OCI-LY7 (cell line): ENCODE data around the gene HEG1. TPM values are rescaled to one million over a fixed set of nuclear protein-coding genes. Genes with fewer than 3 reads are reported as not detected.

Experiments
- BruUV-seq: library from RNA; stranded (reverse); fragments of 400-500 nt; replicated peaks from 2 replicates; lab custom pipeline; 2021; lab: Mats Ljungman, UMichigan
- CTCF ChIA-PET: fragments of 300-600 bp; sonication (Branson Sonifier 250); formaldehyde crosslinking; loops from one replicate; lab custom pipeline; 2022; ENCODE audit warnings: antibody characterized with exemption; ENCODE audit not compliant: unreplicated experiment; lab: Charles Lee
- POLR2A ChIA-PET: fragments of 300-600 bp; sonication (Branson Sonifier 250); formaldehyde crosslinking; loops from one replicate; lab custom pipeline; 2022; ENCODE audit warnings: antibody characterized with exemption; lab: Charles Lee
- DNase-seq: peaks from one replicate; pipeline ENCODE4 v3.0.0-alpha.2; 2015; ENCODE audit warnings: low spot score
- H2AFZ ChIP-seq: fragments of 200-600 bp; sonication (generic), shearing (Covaris generic); 2 replicates; pipeline ENCODE4 v1.6.1; 2014; ENCODE audit warnings: mild to moderate bottlenecking, antibody characterized with exemption, low read length, moderate library complexity
- H3K27ac ChIP-seq: fragments of 200-600 bp; sonication (generic); 2 replicates; pipeline ENCODE4 v1.5.1; 2014; ENCODE audit warnings: mixed run types, low read depth, mild to moderate bottlenecking, moderate library complexity, low read length, inconsistent platforms; ENCODE audit not compliant: poor library complexity, severe bottlenecking
- H3K36me3 ChIP-seq: fragments of 200-600 bp; sonication (generic); 2 replicates; pipeline ENCODE4 v1.6.1; 2014; ENCODE audit warnings: mild to moderate bottlenecking, antibody characterized with exemption, low read length, moderate library complexity, mixed read lengths; ENCODE audit not compliant: insufficient read depth
- H3K4me1 ChIP-seq: fragments of 200-600 bp; sonication (generic); 2 replicates; pipeline ENCODE4 v1.5.1; 2014; ENCODE audit warnings: mild to moderate bottlenecking, low read length; ENCODE audit not compliant: insufficient read depth, poor library complexity, severe bottlenecking
- H3K4me2 ChIP-seq: fragments of 200-600 bp; sonication (generic); 2 replicates; pipeline ENCODE4 v1.6.1; 2014; ENCODE audit warnings: mild to moderate bottlenecking, low read length
- H3K4me3 ChIP-seq: fragments of 200-600 bp; sonication (generic); 2 replicates; pipeline ENCODE4 v1.5.1; 2014; ENCODE audit warnings: mild to moderate bottlenecking, low read depth, low read length; ENCODE audit not compliant: poor library complexity, severe bottlenecking
- H3K79me2 ChIP-seq: fragments of 200-600 bp; sonication (generic); 2 replicates; pipeline ENCODE4 v1.6.1; 2016; ENCODE audit warnings: low read depth, mild to moderate bottlenecking, low read length, moderate library complexity, mixed read lengths; ENCODE audit not compliant: insufficient read depth
- H3K9me2 ChIP-seq: fragments of 200-600 bp; sonication (generic); 2 replicates; pipeline ENCODE4 v1.6.1; 2016; ENCODE audit warnings: mild to moderate bottlenecking, low read length, mixed read lengths; ENCODE audit not compliant: insufficient read depth
- H3K9me3 ChIP-seq: fragments of 200-600 bp; sonication (generic); 2 replicates; pipeline ENCODE4 v1.6.1; 2014; ENCODE audit warnings: mild to moderate bottlenecking, mixed run types, low read length, mixed read lengths
- H4K20me1 ChIP-seq: fragments of 200-600 bp; sonication (generic); 2 replicates; pipeline ENCODE4 v1.6.1; 2014; ENCODE audit warnings: mild to moderate bottlenecking, antibody characterized with exemption, low read length, moderate library complexity, mixed read lengths; ENCODE audit not compliant: insufficient read depth
- EZH2phosphoT487 ChIP-seq: fragments of 200-600 bp; sonication (generic); IDR thresholded peaks from 2 replicates; pipeline ENCODE4 v1.6.1; 2018; ENCODE audit warnings: low read depth, borderline replicate concordance, mild to moderate bottlenecking, mixed run types, antibody characterized with exemption, low read length, moderate library complexity, mixed read lengths
- intact Hi-C: fragments of 100-400 bp; cut with micrococcal nuclease; formaldehyde crosslinking; loops from one replicate; pipeline ENCODE4 v1.10.0; 2022; ENCODE audit not compliant: unreplicated experiment
- total RNA-seq, 2 experiments: library from RNA; depleted of rRNA in 1 of 2; stranded (reverse); fragments of >200 nt in 1 of 2; shearing (Covaris generic) in 1 of 2; gene quantifications; 2 replicates each; pipeline ENCODE4 v1.2.3, GENCODE V29; 2014 to 2022
- TF ChIP-seq, protein P1 (sequence below): fragments of 200-600 bp; sonication (generic); conservative IDR thresholded peaks from 2 replicates; pipeline ENCODE4 v1.5.1; 2014; ENCODE audit warnings: mild to moderate bottlenecking, antibody characterized with exemption, low read length, moderate library complexity, mixed read lengths

Gene HEG1
- total RNA-seq, 2 experiments from 2014 or later: 2.4 to 6.0 TPM

DNA sequence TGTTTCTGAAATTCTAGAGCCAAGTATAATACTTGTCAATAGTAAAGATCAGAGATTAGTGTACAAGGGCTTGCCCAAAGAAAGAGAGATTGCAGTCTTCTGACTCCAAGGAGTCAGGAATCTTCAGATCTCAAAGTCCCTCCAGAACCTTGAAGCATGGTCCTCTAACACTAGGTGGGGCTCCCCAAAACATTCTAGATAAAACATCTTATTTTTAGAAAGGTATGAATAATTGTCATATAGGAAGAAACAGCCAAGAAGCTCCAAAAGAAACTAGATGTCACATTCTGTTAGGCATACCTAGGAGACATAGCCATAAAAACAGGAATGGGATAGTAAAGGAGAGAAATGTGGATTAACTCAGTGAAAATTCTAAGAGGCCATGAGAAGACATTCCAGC lies 132.0 kb downstream of the HEG1 start:
- Histone ChIP-seq H3K4me2 (no peak overlapping the region), H2AFZ (no peak overlapping the region), H3K4me3 (no peak overlapping the region), H3K79me2 (no peaks in the 10 kb centered on the region), H3K9me2 (no peaks in the 10 kb centered on the region), H3K4me1 (no peaks in the 10 kb centered on the region), H3K27ac (no peak overlapping the region), H4K20me1 (no peaks in the 10 kb centered on the region), H3K9me3 (no peaks in the 10 kb centered on the region), H3K36me3 (no peaks in the 10 kb centered on the region)
- BruUV-seq: no TSS peak
- no peak for DNase-seq
- TF ChIP-seq, protein P1, sequence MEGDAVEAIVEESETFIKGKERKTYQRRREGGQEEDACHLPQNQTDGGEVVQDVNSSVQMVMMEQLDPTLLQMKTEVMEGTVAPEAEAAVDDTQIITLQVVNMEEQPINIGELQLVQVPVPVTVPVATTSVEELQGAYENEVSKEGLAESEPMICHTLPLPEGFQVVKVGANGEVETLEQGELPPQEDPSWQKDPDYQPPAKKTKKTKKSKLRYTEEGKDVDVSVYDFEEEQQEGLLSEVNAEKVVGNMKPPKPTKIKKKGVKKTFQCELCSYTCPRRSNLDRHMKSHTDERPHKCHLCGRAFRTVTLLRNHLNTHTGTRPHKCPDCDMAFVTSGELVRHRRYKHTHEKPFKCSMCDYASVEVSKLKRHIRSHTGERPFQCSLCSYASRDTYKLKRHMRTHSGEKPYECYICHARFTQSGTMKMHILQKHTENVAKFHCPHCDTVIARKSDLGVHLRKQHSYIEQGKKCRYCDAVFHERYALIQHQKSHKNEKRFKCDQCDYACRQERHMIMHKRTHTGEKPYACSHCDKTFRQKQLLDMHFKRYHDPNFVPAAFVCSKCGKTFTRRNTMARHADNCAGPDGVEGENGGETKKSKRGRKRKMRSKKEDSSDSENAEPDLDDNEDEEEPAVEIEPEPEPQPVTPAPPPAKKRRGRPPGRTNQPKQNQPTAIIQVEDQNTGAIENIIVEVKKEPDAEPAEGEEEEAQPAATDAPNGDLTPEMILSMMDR: peak; percentile 53
- TF ChIP-seq EZH2phosphoT487: no peak
- ChIA-PET CTCF (interaction anchor here (1.4 kb wide), 1 partner anchor 23 kb away, joined by 3 read pairs; no protein-coding TSS in a partner anchor), POLR2A (no interaction called here)
- intact Hi-C loops: no loop called here

DNA sequence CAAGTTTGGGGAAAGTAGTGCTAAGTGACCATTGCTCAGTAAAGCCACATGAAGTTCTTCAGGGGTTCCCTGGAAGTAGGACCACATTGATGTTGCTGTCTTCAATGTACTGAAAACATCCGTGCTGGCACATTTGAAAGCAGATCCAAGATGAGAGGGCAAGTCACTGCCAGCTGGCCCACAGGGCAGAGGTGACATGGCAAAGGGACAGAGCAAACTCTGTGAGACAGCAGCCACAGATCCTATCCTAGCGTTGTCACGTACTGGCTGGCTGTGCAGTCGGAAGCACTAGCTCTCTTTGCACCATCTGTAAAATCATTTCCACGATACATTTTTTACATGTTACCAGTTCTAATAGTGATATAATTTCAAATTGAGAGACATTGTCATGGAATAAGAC lies 135.1 kb downstream of the HEG1 start:
- Histone ChIP-seq H3K9me3 (no peaks in the 10 kb centered on the region), H3K9me2 (no peaks in the 10 kb centered on the region), H3K27ac (no peak overlapping the region), H3K36me3 (no peaks in the 10 kb centered on the region), H4K20me1 (no peaks in the 10 kb centered on the region), H3K4me2 (no peak overlapping the region), H3K4me1 (no peaks in the 10 kb centered on the region), H3K79me2 (no peaks in the 10 kb centered on the region), H3K4me3 (no peak overlapping the region), H2AFZ (no peak overlapping the region)
- ChIA-PET POLR2A (no interaction called here), CTCF (no interaction called here)
- TF ChIP-seq, protein P1: no peak
- no peak for TF ChIP-seq EZH2phosphoT487
- no peak for DNase-seq
- BruUV-seq: no TSS peak
- intact Hi-C loops: no loop called here

DNA sequence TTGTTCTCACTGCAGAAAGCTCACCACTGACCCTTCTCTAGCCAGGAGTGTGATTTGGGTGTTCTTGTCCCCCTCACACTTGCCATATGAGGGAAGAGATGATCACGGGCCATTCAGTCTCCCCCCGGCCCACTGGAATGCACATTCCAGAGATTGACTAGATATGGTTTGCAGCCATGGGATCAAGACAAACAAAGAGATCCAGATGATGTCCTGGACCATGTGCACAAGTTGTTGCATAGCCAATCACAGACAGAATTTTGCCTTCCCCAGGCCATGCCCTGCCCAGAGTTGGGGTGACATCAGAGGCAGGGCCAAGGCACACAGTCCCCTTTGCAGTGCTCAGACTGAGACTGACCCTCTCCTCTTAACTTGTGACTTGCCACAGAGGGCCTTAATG lies 136.0 kb downstream of the HEG1 start:
- Histone ChIP-seq H3K4me1 (no peaks in the 10 kb centered on the region), H3K9me3 (no peaks in the 10 kb centered on the region), H4K20me1 (no peaks in the 10 kb centered on the region), H2AFZ (no peak overlapping the region), H3K4me3 (no peak overlapping the region), H3K4me2 (no peak overlapping the region), H3K27ac (no peak overlapping the region), H3K79me2 (no peaks in the 10 kb centered on the region), H3K36me3 (no peaks in the 10 kb centered on the region), H3K9me2 (no peaks in the 10 kb centered on the region)
- intact Hi-C loops: no loop called here
- ChIA-PET CTCF (no interaction called here), POLR2A (interaction anchor here (0.6 kb wide), 1 partner anchor 310 kb away, joined by 5 read pairs; no protein-coding TSS in a partner anchor)
- TF ChIP-seq, protein P1: no peak
- no peak for TF ChIP-seq EZH2phosphoT487
- no peak for DNase-seq
- BruUV-seq: no TSS peak
